Hepatocyte (in vitro differentiated cells): ENCODE data around the gene B4GALT5. TPM values are rescaled to one million over a fixed set of nuclear protein-coding genes. Genes with fewer than 3 reads are reported as not detected.
"Not testable (repeated sequence)": the region's sequence is repeated elsewhere in the genome, so short reads cannot be mapped to it uniquely, and the experiment has no call there.

ENCODE experiments used
- DNase-seq: peaks from one replicate; pipeline ENCODE4 v3.0.0-alpha.2; 2016; ENCODE audit warnings: low spot score
- H2AFZ ChIP-seq: fragments of 200-600 bp; sonication (generic); 2 replicates; pipeline ENCODE4 v1.6.0; 2016; ENCODE audit warnings: antibody characterized with exemption, mild to moderate bottlenecking
- H3K27ac ChIP-seq: fragments of 200-600 bp; sonication (generic); 2 replicates; pipeline ENCODE4 v1.5.1; 2016; ENCODE audit warnings: mild to moderate bottlenecking
- H3K27me3 ChIP-seq: fragments of 200-600 bp; sonication (generic); 2 replicates; pipeline ENCODE4 v1.6.1; 2016
- H3K36me3 ChIP-seq: fragments of 200-600 bp; sonication (generic); replicated peaks from 2 replicates; pipeline ENCODE4 v1.5.1; 2016; ENCODE audit warnings: low read depth; ENCODE audit not compliant: insufficient read depth
- H3K4me1 ChIP-seq: fragments of 200-600 bp; sonication (generic); 2 replicates; pipeline ENCODE4 v1.5.1; 2016; ENCODE audit warnings: mild to moderate bottlenecking, moderate library complexity; ENCODE audit not compliant: insufficient read depth
- H3K4me2 ChIP-seq: fragments of 200-600 bp; sonication (generic); 2 replicates; pipeline ENCODE4 v1.6.0; 2016
- H3K4me3 ChIP-seq: fragments of 200-600 bp; sonication (generic); 2 replicates; pipeline ENCODE4 v1.5.1; 2016; ENCODE audit warnings: mild to moderate bottlenecking
- H3K79me2 ChIP-seq: fragments of 200-600 bp; sonication (generic); 2 replicates; pipeline ENCODE4 v1.6.0; 2017; ENCODE audit warnings: mild to moderate bottlenecking
- H3K9me2 ChIP-seq: fragments of 200-600 bp; sonication (generic); replicated peaks from 2 replicates; pipeline ENCODE4 v1.6.0; 2017; ENCODE audit warnings: mild to moderate bottlenecking; ENCODE audit not compliant: insufficient read depth
- H3K9me3 ChIP-seq: fragments of 200-600 bp; sonication (generic); 2 replicates; pipeline ENCODE4 v1.5.1; 2016; ENCODE audit warnings: low read depth, mild to moderate bottlenecking
- H4K20me1 ChIP-seq: fragments of 200-600 bp; sonication (generic); 2 replicates; pipeline ENCODE4 v1.6.0; 2016; ENCODE audit warnings: mild to moderate bottlenecking; ENCODE audit not compliant: insufficient read depth, poor library complexity, severe bottlenecking
- EZH2 ChIP-seq: fragments of 200-600 bp; sonication (generic); IDR thresholded peaks from 2 replicates; pipeline ENCODE4 v1.6.1; 2016; ENCODE audit warnings: antibody characterized with exemption, mild to moderate bottlenecking, borderline replicate concordance
- EZH2phosphoT487 ChIP-seq: fragments of 200-600 bp; sonication (generic); IDR thresholded peaks from one replicate; pipeline ENCODE4 v1.6.1; 2018; ENCODE audit warnings: antibody characterized with exemption, mild to moderate bottlenecking, low read depth, moderate library complexity; ENCODE audit not compliant: unreplicated experiment, severe bottlenecking
- WGBS: methylation state at CpG from one replicate; pipeline ENCODE4 v1.1.6; 2016; ENCODE audit warnings: low lambda C conversion rate; ENCODE audit errors: missing lambda C conversion rate; 5-methylcytosine and 5-hydroxymethylcytosine counted together
- polyA plus RNA-seq: library from polyadenylated mRNA; unstranded; fragments of >200 nt; fragmentation: Nextera tagmentation; extraction: Ambion mirVana; gene quantifications from 2 replicates; pipeline ENCODE4 v1.2.1, GENCODE V29; 2016
- total RNA-seq: library from RNA; depleted of rRNA; stranded (reverse); fragments of >200 nt; gene quantifications from 2 replicates; pipeline ENCODE4 v1.2.3, GENCODE V29; 2014
- TF ChIP-seq, protein P1 (sequence below): fragments of 200-600 bp; sonication (generic); IDR thresholded peaks from 2 replicates; pipeline ENCODE4 v1.5.1; 2016; ENCODE audit warnings: antibody characterized with exemption, mild to moderate bottlenecking; ENCODE audit not compliant: poor library complexity

Gene B4GALT5
- total and polyA plus RNA-seq, 2 experiments from 2014 or later = 12.9 to 41.8 TPM

DNA sequence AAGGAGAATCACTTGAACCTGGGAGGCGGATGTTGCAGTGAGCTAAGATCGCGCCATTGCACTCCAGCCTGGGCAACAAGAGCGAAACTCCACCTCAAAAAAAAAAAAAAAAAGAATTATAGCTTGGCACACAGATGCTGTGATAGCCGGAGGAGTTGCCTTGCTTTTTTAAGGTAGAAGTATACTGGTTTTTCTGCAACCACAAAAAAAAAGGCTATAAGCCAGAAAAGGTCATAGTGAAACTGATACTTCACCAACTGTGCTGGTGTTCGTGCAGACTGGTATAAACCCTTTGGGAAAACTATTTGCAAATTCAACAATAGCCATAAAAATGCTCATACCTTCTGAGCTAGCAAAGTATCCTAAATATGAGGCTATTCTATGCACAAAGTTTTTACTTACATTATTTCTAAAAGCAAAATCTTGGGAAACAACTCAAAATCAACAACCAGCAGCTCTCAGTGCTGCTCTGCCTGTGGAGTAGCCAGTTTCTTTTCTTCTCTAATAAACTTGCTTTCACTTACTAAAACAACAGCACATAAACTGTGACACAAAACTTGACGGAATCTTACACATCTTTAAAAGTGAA, 44.0 kb downstream of the B4GALT5 start:
- TF ChIP-seq, protein P1, sequence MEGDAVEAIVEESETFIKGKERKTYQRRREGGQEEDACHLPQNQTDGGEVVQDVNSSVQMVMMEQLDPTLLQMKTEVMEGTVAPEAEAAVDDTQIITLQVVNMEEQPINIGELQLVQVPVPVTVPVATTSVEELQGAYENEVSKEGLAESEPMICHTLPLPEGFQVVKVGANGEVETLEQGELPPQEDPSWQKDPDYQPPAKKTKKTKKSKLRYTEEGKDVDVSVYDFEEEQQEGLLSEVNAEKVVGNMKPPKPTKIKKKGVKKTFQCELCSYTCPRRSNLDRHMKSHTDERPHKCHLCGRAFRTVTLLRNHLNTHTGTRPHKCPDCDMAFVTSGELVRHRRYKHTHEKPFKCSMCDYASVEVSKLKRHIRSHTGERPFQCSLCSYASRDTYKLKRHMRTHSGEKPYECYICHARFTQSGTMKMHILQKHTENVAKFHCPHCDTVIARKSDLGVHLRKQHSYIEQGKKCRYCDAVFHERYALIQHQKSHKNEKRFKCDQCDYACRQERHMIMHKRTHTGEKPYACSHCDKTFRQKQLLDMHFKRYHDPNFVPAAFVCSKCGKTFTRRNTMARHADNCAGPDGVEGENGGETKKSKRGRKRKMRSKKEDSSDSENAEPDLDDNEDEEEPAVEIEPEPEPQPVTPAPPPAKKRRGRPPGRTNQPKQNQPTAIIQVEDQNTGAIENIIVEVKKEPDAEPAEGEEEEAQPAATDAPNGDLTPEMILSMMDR = no peak
- TF ChIP-seq EZH2 (no peak), EZH2phosphoT487 (no peak)
- H3K9me2 ChIP-seq = no peaks in the 10 kb centered on the region
- H3K4me2 ChIP-seq = peak overlapping the region; percentile 60
- H3K4me1 ChIP-seq = peaks cover 31% of the 10 kb centered on the region
- peaks cover 92% of the 10 kb centered on the region for H3K79me2 ChIP-seq
- H3K9me3 ChIP-seq = no peaks in the 10 kb centered on the region
- no peaks in the 10 kb centered on the region for H3K27me3 ChIP-seq
- H3K4me3 ChIP-seq = no peak overlapping the region
- H4K20me1 ChIP-seq = peaks cover 33% of the 10 kb centered on the region
- DNase-seq = no peak
- WGBS = 90% methylated on average over 7 of the region's 7 CpGs
- peak overlapping the region; percentile 42 for H3K27ac ChIP-seq
- H3K36me3 ChIP-seq = no peaks in the 10 kb centered on the region
- H2AFZ ChIP-seq = no peak overlapping the region

DNA sequence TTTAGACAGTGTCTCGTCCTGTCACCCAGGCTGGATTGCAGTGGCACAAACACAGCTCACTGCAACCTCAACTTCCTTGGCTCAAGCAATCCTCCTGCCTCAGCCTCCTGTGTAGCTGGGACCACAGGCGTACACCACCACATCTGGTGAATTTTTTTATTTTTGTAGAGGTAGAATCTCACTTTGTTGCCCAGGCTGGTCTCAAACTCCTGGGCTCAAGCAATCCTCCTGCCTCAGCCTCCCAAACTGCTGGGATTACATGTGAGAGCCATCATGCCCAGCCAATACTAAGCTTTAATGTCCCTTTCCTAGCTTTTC, 44.8 kb downstream of the B4GALT5 start:
- H3K4me3 ChIP-seq, H3K9me2 ChIP-seq, H3K36me3 ChIP-seq, DNase-seq, H3K9me3 ChIP-seq, H2AFZ ChIP-seq, H3K27ac ChIP-seq, H3K27me3 ChIP-seq: not testable (repeated sequence)
- peaks cover 100% of the 10 kb centered on the region for H3K79me2 ChIP-seq
- H3K4me2 ChIP-seq = peak overlapping the region; percentile 15
- H3K4me1 ChIP-seq = peaks cover 31% of the 10 kb centered on the region
- H4K20me1 ChIP-seq = peaks cover 37% of the 10 kb centered on the region
- WGBS = 83% methylated on average over 2 of the region's 2 CpGs

- Histone ChIP-seq H3K79me2 (peaks cover 100% of the 10 kb centered on the region), H3K27ac (no peak overlapping the region), H3K4me1 (peaks cover 26% of the 10 kb centered on the region), H2AFZ (no peak overlapping the region), H3K9me3 (no peaks in the 10 kb centered on the region), H3K36me3 (no peaks in the 10 kb centered on the region), H4K20me1 (peaks cover 33% of the 10 kb centered on the region), H3K4me2 (peak overlapping the region; percentile 15), H3K4me3 (no peak overlapping the region), H3K9me2 (no peaks in the 10 kb centered on the region), H3K27me3 (no peaks in the 10 kb centered on the region)
- WGBS = 82% methylated on average over 8 of the region's 12 CpGs
- no peak for DNase-seq
- no peak for TF ChIP-seq EZH2
- no peak for TF ChIP-seq EZH2phosphoT487
- TF ChIP-seq, protein P1 = no peak
Measured at GRCh38 chr20:49668181-49668877, 45.3 kb downstream of the B4GALT5 start.

DNA sequence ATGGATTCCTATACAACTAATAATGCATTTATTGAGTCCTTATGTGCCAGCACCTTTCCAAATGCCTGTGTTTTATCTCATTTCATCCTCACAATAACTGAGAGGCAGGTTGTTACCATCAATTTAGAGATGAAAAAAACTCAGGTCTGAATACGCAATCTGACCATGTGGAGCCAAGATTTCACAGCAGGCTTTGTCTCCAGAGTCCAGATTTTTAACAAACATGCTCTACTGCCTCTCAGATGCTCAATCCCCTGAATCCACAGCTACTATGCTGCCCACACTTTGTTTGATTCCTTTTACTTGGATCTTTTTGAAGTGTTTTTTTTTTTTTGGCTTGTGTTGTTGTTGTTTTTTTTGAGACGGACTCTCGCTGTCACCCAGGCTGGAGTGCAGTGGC, 46.8 kb downstream of the B4GALT5 start:
- peaks cover 18% of the 10 kb centered on the region for H3K4me1 ChIP-seq
- no peak overlapping the region for H3K4me2 ChIP-seq
- H4K20me1 ChIP-seq = peaks cover 41% of the 10 kb centered on the region
- 68% methylated on average over 2 of the region's 3 CpGs for WGBS
- peaks cover 100% of the 10 kb centered on the region for H3K79me2 ChIP-seq
- H3K9me2 ChIP-seq = no peaks in the 10 kb centered on the region
- no peak overlapping the region for H3K27ac ChIP-seq
- TF ChIP-seq EZH2phosphoT487 (no peak), EZH2 (no peak)
- TF ChIP-seq, protein P1 = no peak
- H3K36me3 ChIP-seq = no peaks in the 10 kb centered on the region
- no peak overlapping the region for H3K4me3 ChIP-seq
- no peaks in the 10 kb centered on the region for H3K27me3 ChIP-seq
- H2AFZ ChIP-seq = no peak overlapping the region
- DNase-seq = no peak
- no peaks in the 10 kb centered on the region for H3K9me3 ChIP-seq
